ENCODE data around the gene REXO5.
A peak's percentile ranks its signal among the peaks of the same experiment; 100 is the strongest.
"Not testable (repeated sequence)": the region's sequence is repeated elsewhere in the genome, so short reads cannot be mapped to it uniquely, and the experiment has no call there.

The REXO5 gene

DNA sequence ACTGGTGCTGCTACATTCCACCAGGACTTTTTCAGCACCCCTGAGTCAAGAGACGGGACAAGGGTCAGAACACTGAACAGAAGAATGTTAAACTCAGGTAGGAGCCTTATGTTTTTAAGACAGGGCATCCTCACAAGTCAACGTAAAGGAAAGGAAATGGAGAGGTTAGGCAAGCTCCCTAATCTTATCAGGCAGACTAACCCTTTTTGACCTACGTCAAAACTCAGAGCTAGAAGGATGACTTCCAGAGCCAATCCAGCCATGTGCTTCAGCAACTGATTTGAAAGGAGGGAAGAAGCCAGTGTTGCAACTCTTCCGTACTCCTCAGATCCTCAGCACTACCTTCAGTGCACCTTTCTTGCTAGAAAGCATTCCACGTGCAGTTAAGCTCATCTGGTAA, 46.8 kb downstream of the REXO5 start:
- no peak for DNase-seq

DNA sequence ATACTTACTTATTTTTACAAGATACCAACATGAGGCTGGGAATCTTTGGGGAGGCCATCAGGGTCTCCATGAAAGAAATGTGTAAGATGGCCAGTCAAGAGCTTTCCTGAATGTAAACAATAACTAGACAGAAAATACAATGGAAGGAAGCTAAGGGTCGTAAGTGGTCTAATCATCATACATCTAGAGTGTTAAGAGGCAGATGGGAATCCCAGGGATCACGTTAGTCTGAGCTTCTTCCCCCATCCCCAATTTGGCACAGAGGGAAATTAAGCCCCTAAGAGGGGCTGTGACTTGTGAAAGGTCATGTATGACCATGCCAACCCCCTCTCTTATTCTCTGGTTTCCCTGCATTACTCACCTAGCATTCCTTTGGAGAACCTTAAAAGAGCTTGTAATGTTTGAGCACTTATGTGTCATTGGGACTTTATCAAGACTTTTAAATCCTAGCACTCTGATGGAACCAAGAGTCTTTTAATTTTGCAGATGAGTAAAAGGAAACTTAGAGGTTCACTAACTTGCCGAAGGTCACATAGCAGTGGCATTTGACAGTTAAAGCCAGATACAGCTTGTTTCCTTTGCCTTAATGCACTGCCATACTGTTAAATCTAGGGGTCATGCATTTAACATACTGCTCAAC, 47.8 kb downstream of the REXO5 start:
- DNase-seq: no peak

DNA sequence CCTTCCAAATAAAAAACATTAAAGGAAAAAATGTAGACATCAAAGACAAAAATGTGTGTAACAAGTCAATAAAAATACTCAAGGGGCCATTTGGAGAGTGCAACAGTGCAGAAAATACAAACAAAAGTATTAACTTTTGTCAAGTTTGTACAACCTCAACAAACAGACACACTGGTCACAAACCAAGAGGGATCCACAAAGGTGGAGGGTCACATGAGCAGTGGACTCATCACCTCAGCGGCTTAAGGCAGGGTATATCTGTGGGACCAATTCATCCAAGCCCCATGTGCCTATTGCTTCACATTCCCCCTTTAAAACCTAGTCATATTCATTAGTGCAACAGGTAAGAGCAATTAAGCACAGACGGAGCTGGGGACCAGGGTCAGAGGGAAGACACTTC, 48.6 kb downstream of the REXO5 start:
- no peak for DNase-seq

DNA sequence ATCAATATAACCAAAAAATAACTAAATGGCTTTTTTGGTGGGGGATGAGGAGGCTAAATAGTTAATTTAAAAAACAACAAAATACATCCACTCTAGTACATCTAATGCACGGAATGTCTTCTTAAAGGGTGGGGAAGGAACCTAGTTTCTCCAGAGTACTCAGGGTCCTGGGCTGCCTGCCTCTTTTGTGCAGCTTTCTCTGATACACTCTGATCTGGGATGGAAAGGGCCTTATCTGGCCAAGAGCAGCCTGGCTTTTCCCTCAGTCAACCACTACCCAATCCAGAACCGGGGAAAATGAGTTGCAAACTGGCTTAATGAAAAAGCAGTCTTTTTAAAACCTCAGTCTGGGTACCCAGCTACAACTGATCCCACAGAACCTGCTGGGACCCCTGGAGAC, 51.0 kb downstream of the REXO5 start:
- DNase-seq: no peak

DNA sequence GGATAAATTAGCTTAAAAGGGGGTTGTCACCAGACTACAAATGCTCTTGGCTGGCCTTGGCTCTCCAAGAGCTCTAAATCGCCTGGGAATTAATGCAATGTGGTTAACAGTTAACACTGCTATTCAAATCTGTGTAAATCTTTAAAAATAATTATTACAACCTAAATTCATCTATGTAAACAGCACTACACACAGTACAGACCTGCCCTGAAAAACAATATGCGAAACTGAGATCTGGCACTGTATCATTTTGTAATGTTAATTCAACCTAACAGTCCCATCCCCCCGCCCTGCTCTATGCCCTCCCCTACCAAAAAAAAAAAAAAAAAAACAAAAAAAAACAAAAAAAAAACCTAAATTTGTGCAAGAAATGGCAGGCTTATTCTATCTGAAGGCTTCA, 52.9 kb downstream of the REXO5 start:
- DNase-seq: no peak

DNA sequence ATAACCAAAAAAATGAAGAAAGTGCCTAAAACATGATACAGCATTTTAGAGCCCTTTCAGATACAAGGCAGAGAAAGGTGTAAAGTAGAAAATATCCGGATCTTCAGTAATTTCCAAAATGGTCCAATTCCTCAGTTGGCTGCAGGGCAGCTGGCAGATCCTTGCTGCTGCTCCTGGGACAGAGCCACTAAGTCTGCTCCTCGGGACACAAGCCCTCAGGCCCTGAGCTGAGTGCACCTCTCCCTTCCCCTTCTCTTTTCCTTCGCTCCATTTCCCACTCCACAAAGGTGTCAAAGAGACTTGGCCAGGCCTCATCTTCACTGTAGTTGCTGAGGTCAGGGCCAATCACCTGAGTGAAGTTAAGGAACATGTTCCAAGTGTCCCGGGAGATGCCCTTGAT, 53.4 kb downstream of the REXO5 start:
- DNase-seq: no peak

DNA sequence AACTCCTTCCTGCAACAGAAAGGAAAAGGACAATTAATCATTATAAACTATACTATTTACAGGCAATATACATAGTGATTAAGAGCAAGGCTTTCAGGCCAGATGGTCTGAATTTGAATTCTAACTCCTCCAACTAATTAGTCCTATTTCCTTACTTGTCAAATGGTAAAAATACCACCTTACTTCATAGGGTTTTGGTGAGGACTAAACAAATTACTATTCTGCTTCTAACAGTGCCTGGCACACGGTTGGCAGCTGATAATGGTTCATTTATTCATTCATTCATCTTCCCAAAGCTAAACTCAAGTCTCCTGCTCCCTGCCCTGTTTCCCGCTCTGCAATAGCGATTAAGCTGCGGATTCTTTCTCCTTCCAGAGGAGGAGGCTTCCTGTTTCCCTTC, 54.0 kb downstream of the REXO5 start:
- DNase-seq: no peak

DNA sequence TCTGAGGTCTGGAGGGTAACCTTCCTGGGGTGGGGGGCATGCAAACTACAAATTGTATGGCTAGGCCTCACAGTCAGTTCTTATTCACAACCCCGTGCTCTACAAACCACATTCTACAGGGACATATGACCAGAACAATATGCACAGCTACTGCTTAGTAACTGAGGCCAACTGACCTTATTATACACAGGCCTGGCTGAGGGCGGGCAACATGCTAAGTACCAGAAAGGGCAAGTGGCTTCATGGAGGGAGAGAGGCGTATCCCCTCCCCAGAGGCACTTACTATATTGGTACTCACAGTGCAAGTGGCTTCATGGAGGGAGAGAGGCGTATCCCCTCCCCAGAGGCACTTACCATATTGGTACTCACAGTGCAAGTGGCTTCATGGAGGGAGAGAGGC, 54.7 kb downstream of the REXO5 start:
- not testable (repeated sequence) for DNase-seq

DNA sequence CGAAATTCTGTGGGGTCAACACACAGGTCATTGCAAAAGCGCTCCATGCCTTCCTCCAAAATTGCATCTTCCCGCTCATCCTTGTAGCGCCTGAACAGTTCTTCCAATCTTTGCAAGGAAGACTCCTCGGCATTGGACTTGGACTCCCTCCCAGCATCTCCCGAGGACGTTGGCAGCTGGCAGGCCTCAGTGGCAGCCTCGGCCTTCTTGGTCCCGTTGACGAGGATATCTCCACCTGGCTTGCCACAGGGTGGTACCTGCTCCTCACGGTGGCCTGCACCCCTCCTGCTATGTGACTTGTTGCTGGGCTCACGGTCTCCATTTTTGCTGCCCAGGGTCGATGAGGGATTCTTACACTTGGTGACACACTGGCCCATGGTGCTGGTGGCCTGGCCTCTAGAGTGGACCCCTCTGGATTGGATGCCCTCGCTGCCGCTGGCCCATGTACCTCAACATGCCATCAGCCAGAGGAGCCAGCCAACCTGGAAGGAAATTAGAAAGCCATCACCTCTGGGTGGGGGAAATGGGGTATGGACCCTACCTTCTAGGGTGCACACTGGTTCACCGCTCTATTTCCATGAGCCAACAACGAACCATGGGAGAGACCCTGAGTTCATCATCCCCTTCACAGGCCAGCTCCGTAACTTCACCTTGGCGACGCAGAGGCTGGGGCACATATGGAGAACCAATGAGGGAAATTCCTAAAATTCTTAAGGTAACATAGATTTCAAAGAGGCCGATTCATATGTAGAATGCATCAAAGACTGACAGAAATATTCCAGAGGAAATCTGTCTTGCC, 56.0 kb downstream of the REXO5 start:
- no peak for DNase-seq

DNA sequence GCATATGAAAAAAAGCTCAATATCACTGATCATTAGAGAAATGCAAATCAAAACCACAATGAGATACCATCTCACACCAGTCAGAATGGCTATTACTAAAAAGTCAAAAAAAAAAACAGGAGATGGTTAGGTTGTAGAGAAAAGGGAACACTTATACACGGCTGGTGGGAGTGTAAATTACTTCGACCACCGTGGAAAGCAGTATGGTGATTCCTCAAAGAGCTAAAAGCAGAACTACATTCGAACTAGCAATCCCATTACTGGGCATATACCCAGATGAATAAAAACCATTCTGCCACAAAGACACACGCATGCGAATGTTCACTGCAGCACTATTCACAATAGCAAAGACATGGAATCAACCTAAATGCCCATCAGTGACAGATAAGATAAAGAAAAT, 58.0 kb downstream of the REXO5 start:
- not testable (repeated sequence) for DNase-seq

DNA sequence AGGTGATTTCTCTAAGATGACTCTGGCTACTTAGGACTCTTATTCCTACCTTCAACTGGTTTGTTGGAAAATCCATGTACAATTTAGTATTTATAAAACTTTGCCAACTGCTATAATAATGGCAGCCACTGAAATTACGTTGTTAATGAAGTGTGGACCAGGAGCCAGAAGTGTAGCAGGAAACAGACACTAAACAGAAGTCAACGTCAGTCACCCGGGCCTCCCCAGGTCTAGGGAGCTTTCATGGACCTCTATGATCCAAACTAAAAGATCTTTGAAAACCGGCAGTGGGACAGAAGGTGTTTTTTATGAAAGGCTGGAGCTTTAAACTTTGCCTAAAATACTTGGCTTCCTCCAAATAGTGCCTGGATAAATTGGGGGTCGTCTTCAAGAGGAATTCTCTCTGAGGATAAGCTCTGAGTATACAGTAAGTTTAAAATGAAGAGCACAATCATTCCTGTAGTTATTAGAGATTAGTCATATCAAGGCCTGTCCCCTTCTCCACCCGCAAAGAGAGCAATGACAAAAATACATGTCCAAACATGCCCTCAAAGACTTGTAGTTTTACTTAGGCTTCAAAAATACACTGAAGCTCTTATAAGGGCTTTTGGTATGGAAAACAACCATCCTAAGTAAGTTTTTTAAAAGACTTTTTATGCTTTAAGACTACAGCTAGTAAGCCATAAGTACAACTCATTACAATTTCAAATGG, 59.2 kb downstream of the REXO5 start:
- no peak for DNase-seq

DNA sequence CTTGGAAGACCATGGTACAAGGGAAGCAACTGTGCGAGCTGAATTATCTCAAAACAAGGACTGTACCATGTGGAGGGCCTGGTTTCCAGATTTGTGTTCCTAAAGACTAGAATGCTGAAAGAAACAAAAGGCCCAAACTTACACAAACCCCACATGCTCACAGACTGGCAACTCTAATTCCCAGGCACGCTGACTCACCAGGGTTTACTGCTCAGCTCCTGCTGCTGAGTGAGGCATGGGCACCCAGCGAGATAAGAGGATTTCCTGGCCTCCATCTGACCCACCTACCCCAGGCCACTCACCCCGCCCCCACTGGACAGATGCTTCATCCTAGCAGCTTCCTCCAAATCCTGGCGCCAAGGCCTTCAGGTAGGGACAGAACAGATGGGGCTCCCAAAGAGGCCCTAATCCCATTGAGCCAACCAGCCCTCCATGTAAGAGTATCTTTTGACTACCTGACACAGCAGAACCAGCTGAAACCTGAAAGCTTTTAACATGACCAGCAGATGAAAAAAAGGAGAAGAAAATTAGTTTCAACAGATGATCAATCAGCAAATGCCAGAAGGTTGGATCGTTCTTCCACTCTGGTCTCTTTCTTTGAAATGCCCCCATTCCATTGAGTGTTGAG, 59.9 kb downstream of the REXO5 start:
- peak; percentile 43 for DNase-seq

DNA sequence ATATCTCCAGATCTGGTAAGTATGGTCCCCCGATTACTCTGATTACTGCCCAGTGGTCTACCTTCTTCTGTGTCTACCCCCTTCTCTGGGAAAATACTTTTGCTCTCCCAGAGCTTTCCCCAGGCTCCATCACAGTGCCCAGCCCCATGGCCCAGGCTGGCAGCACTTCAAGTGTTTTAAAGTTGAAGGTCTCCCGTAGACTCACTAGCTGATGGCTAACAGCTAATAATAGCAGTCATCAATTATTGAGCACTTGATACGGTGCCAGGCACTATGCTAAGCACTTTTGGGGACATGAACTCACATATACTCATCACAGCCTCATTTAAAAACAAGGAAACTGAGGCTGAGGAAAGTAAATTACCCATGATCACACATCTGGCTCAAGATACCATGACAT, 60.5 kb downstream of the REXO5 start:
- no peak for DNase-seq

DNA sequence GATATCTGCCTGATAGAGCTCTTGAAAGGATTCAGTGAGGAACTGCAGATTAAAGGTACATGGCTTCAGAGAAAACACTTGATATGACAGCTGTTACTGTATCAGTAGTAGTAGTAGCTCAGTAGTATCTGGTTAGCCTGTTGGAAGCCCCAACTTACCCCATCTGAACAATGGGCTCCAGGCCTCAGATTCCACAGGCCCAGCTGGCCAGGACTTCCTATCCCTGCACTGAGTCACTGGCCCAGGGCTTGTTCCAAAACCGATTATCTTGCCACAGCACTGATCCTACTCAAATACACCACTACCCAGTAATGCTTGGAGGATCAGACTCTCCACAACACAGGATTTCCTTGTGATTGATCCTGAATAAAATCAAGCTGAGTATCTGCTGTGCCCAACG, 61.3 kb downstream of the REXO5 start:
- DNase-seq: no peak

DNA sequence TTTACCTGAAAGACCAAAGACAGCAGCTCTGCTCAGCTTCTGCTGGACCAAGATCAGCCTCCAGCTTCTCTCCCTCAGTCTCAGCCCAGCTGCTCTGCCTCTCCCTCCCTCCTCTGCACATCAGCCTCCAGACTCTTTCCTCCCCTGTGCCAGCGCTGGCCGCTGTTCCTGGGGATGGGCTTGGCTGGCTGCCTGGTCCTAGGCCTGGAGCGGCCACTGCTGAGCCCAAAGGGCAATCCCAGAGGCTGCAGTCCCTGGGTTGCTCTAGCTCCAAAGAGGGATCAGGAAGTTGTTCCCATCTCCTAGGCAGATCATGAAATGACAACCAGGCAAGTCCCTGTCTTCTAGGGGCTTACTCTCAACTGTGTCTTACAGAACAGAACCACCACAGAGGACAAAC, 62.6 kb downstream of the REXO5 start:
- no peak for DNase-seq

DNA sequence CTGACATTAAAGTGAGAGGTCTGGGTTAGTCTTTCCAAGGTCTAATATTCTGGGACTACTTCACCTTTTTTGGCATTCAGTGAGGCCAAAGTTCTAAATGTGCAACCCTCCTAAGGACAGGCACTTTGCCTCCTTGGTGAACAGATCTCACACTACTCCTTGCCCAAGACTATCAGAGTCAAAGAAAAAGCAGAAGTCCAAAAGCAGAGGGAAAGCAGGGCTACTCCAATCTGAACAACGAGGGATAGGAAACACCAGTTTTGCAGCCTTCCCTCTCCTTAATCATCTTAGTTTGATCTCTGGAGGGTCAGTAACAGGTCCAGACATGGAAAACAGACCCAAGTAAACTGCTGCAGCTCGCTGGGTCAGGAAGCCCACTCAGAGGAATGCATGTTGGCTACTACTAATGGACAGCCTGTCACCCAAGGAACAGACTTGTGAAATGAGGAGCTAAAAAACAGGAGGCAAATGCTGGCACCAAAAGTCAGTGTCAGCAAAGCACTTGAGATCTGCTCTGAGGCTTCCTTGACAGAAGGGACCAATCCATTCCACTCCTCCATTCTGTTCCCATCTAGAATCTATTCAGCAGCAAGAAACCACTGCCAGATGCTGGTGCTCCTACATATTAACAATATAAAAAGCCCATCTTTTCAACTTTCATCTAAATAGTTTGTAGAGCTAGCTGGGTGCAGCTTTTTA, 63.9 kb downstream of the REXO5 start:
- no peak for DNase-seq

DNA sequence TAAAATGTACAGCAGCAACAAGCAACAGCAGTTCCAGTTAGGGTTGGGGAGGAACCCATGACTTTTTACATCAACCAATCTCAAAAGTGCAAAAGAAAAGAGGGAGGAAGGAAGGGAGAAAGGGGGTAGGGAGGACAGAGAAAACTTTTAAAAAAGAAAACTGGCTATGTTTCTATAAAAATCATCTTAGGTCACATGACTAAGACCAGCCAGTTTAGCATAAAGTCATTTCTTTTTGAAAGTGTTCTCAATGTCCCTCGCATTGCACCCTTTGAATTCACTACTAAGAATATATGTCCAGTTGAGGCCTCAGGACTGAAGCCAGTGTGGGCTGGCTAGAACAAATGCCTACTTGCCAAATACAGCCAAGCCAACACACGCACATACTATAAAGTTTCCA, 64.9 kb downstream of the REXO5 start:
- DNase-seq: no peak

DNA sequence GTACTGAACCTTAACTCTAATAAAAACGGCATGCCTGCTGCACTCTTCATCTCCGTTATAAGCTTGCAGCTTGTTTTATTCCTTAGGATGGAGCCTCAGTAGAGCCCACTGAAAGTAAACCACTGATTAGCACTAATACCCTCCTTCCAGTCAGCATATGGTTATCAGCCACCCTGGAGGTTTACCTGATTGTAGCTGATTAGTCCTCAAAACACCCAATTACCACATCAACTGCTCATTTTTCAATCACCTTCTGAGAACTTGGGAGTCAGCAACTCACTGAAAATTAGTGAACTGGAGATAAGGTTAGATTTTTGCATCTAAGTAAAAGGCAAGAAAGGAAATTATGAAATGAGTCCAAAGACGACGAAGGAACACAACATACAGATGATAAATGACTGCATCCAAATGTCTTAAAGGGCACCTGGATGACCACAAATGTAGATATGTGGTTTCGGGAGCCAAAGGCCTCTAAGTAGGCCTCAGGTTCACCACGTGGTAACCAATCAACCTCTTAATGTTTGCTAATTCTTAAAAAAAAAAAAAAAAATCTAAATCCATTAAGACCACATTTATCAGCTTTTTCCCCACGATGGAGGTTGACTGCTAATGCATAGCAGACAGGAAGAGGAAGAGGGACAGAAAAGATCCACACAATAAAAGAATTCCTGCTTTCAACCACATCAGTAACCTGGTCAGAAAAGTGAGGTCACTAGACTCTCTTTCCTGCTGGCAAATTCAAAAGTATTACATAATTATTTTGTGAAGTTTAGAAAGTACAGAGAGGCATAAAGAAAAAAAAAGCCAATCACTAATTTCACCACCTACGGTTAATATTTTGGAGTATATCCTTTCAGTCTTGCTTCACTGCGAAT, 65.9 kb downstream of the REXO5 start:
- no peak for DNase-seq

DNA sequence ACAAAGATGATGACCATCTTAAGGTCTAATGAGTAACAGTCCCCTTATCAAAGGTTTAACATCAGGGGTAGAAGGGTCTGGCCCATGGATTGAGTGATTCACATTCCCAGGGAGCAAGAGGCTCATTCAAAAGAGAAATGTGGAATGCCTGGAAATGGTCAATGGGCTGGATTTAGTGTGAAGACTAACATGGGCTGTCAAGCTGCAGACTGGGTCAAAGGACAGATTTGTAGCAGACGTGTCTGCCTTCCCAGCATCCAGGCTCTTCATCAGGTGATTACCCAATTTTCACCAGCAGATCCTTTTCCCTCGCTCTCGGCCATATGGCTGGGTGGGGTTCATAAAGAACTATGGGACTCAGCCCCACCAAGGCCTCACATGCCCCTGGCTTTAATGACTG, 67.0 kb downstream of the REXO5 start:
- DNase-seq: no peak

DNA sequence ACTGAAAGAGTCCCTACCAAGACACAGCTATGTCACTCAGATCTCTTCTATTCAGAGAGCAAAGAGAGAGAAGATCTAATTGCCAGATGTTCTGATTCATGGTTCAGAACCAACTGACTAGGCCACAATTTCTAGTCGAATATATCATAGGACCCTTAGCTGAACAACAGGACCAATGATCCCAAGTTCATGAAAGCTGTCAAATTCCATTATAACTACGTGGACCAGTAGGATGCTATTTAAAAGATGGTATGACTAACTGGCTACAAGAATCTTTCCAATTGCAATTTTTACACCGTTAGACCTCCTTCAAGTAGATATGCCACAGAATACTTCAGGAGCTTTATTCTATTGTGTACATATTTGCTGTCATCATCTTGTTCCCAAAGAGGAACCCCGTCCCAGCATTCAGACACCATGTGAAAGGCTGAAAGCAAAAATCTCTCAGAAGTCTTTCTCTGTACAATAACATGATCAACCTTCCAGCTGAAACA, 67.8 kb downstream of the REXO5 start:
- DNase-seq: no peak

DNA sequence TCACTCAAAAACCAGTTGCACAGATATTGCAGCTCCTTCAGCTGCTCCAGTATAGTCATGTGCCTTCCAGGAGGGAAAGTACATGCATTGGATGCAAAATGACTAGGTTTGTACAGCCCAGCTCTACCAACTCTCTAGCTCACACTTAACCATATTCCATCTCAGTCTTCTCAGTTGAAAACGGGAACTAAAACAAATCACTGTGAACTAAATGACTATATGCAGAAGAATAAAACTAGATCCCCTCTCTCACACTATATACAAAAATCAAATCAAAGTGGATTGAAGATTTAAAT, 69.0 kb downstream of the REXO5 start:
- no peak for DNase-seq

DNA sequence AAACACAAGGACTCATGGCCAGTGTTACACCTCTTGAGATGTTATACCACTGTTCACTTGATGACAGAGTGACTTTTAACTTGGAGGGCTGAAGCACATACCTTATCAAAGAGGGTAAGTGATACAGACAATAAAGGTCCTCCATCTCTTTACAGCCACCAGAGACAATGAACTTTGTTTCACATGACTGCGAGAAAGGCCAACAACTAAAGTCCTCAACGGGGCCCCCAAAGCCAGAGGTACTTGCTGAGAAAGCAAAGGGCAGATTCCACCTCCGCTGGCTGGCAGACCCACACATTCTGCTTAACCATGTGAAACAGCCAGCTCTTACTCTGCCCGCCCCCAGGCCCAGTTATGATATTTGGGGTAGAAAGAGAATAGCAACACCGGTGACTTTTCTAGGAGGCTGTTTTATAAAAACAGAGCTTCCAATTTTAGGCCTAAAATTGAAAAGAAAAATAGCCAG, 72.4 kb downstream of the REXO5 start:
- DNase-seq: no peak
